Subcutaneous adipose tissue (tissue), 4 donors: ENCODE data around the gene PTPRN2. TPM values are rescaled to one million over a fixed set of nuclear protein-coding genes. Genes with fewer than 3 reads are reported as not detected.

Source experiments
- CTCF ChIP-seq: fragments of 450-650 bp; IDR thresholded peaks from one replicate; pipeline ENCODE4 v1.5.1; 2016; ENCODE audit warnings: low read depth, mild to moderate bottlenecking, control low read depth, antibody characterized with exemption, moderate library complexity
- total RNA-seq, 4 donors: library from RNA; depleted of rRNA; stranded (reverse); fragments of >200 nt; gene quantifications; one replicate each; pipeline ENCODE4 v1.1.0, GENCODE V29; 2016

The PTPRN2 gene
- total RNA-seq, 4 donors from 2014 or later, result 2.0 to 4.6 (median 3.7) TPM

- no peak for TF ChIP-seq CTCF
Measured at GRCh38 chr7:158116235-158116634, 471.4 kb downstream of the PTPRN2 start.

- TF ChIP-seq CTCF, result no peak
Measured at GRCh38 chr7:158114056-158114850, 473.4 kb downstream of the PTPRN2 start.

- no peak for TF ChIP-seq CTCF
Measured at GRCh38 chr7:158113321-158114025, 474.1 kb downstream of the PTPRN2 start.

GRCh38 chr7:158112571-158113320 lies 474.9 kb downstream of the PTPRN2 start:
- no peak for TF ChIP-seq CTCF

- TF ChIP-seq CTCF, result no peak
Measured at GRCh38 chr7:158111906-158112570, 475.6 kb downstream of the PTPRN2 start.

GRCh38 chr7:158111049-158111751 lies 476.4 kb downstream of the PTPRN2 start:
- TF ChIP-seq CTCF, result no peak
